ENCODE results near the gene PDCD4.

The PDCD4 gene

GRCh38 chr10:110871298-110872084 lies at the start of gene PDCD4:
Gene PDCD4 (plus strand): TSS chr10:110871928. CDS start chr10:110876028, 4,100 bp downstream.
- DNase-seq (ENCODE audit: low read depth) = peak; percentile 92
- H3K4me3 ChIP-seq (ENCODE audit: low read depth, low read length) = peak within 1 kb of the TSS; percentile 84

- DNase-seq (ENCODE audit: low read depth) = no peak
- no peak overlapping the region for H3K4me3 ChIP-seq (ENCODE audit: low read depth, low read length)
Observed at GRCh38 chr10:110822035-110822711, 49.6 kb upstream of the PDCD4 start.

GRCh38 chr10:110822712-110823311 lies 48.9 kb upstream of the PDCD4 start:
- DNase-seq (ENCODE audit: low read depth) = no peak
- no peak overlapping the region for H3K4me3 ChIP-seq (ENCODE audit: low read depth, low read length)

GRCh38 chr10:110824152-110824441 lies 47.6 kb upstream of the PDCD4 start:
- H3K4me3 ChIP-seq (ENCODE audit: low read depth, low read length) = no peak overlapping the region
- DNase-seq (ENCODE audit: low read depth) = no peak

- no peak overlapping the region for H3K4me3 ChIP-seq (ENCODE audit: low read depth, low read length)
- no peak for DNase-seq (ENCODE audit: low read depth)
Observed at GRCh38 chr10:110824660-110825059, 47.1 kb upstream of the PDCD4 start.

GRCh38 chr10:110825508-110825907 lies 46.2 kb upstream of the PDCD4 start:
- no peak for DNase-seq (ENCODE audit: low read depth)

GRCh38 chr10:110827410-110827809 lies 44.3 kb upstream of the PDCD4 start:
- DNase-seq (ENCODE audit: low read depth) = peak; percentile 61
- H3K4me3 ChIP-seq (ENCODE audit: low read depth, low read length) = no peak overlapping the region

More at GRCh38 chr10:110825508-110825907, 46.2 kb upstream of the PDCD4 start:
- no peak overlapping the region for H3K4me3 ChIP-seq (ENCODE audit: low read depth, low read length)

GRCh38 chr10:110827875-110828274 lies 43.9 kb upstream of the PDCD4 start:
- no peak for DNase-seq (ENCODE audit: low read depth)
- H3K4me3 ChIP-seq (ENCODE audit: low read depth, low read length) = no peak overlapping the region

GRCh38 chr10:110828525-110828924 lies 43.2 kb upstream of the PDCD4 start:
- no peak overlapping the region for H3K4me3 ChIP-seq (ENCODE audit: low read depth, low read length)
- no peak for DNase-seq (ENCODE audit: low read depth)

GRCh38 chr10:110829721-110830410 lies 41.9 kb upstream of the PDCD4 start:
- DNase-seq (ENCODE audit: low read depth) = no peak
- H3K4me3 ChIP-seq (ENCODE audit: low read depth, low read length) = no peak overlapping the region

- no peak overlapping the region for H3K4me3 ChIP-seq (ENCODE audit: low read depth, low read length)
- DNase-seq (ENCODE audit: low read depth) = no peak
Observed at GRCh38 chr10:110833234-110833940, 38.3 kb upstream of the PDCD4 start.

GRCh38 chr10:110833941-110834628 lies 37.6 kb upstream of the PDCD4 start:
- no peak for DNase-seq (ENCODE audit: low read depth)
- no peak overlapping the region for H3K4me3 ChIP-seq (ENCODE audit: low read depth, low read length)

- H3K4me3 ChIP-seq (ENCODE audit: low read depth, low read length) = no peak overlapping the region
- DNase-seq (ENCODE audit: low read depth) = no peak
Observed at GRCh38 chr10:110834629-110835301, 37.0 kb upstream of the PDCD4 start.

- no peak for DNase-seq (ENCODE audit: low read depth)
- no peak overlapping the region for H3K4me3 ChIP-seq (ENCODE audit: low read depth, low read length)
Observed at GRCh38 chr10:110835841-110836240, 35.9 kb upstream of the PDCD4 start.

GRCh38 chr10:110836706-110837105 lies 35.0 kb upstream of the PDCD4 start:
- H3K4me3 ChIP-seq (ENCODE audit: low read depth, low read length) = no peak overlapping the region
- DNase-seq (ENCODE audit: low read depth) = no peak

- H3K4me3 ChIP-seq (ENCODE audit: low read depth, low read length) = no peak overlapping the region
- no peak for DNase-seq (ENCODE audit: low read depth)
Observed at GRCh38 chr10:110837418-110838171, 34.1 kb upstream of the PDCD4 start.

- DNase-seq (ENCODE audit: low read depth) = no peak
- no peak overlapping the region for H3K4me3 ChIP-seq (ENCODE audit: low read depth, low read length)
Observed at GRCh38 chr10:110840225-110840922, 31.4 kb upstream of the PDCD4 start.
